Spleen (tissue), 7 donors: ENCODE data around the gene CFAP91.

Source experiments
- CTCF ChIP-seq, 11 experiments: fragments of 200-600 bp in 7 of 11; fragments of 450-650 bp in 4 of 11; sonication (generic) in 4 of 11; IDR thresholded peaks in 8 of 11; conservative IDR thresholded peaks in 3 of 11; 1 replicate in 7 of 11; 2 replicates in 4 of 11; pipeline versions ENCODE4 v1.4.0 to v1.8.0; 2016 to 2021; ENCODE audit warnings: antibody characterized with exemption in 11 of 11, inconsistent platforms in 4 of 11, mild to moderate bottlenecking in 1 of 11
- POLR2A ChIP-seq, 3 donors: fragments of 450-650 bp; IDR thresholded peaks; one replicate each; pipeline ENCODE4 v1.5.1; 2017; ENCODE audit warnings: antibody characterized with exemption in 3 of 3, mild to moderate bottlenecking in 1 of 3
- donor health status: DM: no; HTN: no; CAD: no; lungs with moderate emphysema.
- donor health status: DM: no; HTN: no; CAD: no.
- donor health status: DM: no; HTN: no; CAD: no.

- TF ChIP-seq CTCF (IDR thresholded peaks at IDR 0.05 in 8 of 11, conservative IDR thresholded peaks at IDR 0.05 in 3 of 11) (peak in 1 of 11 experiments; percentile 4), POLR2A (IDR thresholded peaks at IDR 0.05) (no peak)
These were observed 40.0 kb upstream of the CFAP91 start for GRCh38 chr3:119662604-119663373.
